ENCODE results near the gene MYLIP.

The MYLIP gene

DNA sequence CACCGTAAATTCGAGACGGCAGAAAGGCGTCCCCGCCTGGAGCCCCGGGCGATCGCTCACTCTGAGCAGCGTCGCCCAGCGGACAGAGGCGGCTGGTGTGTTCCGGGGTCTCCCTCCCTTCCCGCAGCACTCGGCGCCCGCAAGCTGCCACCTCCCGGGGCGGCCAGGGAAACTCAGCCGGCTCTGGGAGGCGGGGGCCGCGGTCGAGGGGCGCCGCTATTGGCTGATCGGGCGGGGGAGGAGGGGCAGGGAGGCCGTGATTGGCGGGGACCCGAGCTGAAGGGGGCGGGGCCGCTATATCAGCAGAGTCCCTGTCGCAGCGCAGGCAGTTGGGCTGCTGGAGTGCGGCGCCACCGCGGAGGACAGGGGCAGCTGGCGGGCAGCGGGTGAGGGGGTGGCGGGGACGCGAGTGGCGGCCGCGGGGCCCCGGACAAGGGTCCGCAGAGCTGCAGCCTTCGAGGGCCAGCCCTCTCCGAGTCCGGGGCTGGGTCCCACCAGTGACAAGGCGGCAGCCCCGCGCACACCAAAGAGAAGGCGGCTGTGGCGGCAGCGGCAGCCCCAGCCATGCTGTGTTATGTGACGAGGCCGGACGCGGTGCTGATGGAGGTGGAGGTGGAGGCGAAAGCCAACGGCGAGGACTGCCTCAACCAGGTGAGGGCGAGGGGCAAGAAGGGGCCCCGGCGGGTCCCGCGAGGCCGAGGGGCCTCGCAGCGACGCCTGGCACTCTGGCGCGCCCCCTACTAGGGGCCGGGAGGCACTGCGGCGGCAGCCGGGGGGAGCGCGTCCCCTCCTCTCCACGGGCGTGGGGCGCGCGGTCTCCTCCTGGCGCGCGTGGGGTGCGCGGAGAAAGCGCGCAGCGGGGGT lies at the start of gene MYLIP:
MYLIP (plus strand) TSS at position 328 of the 864 bp plus-strand sequence; CDS start at position 565, 237 bp downstream.
- DNase-seq, result peak; percentile 98

DNA sequence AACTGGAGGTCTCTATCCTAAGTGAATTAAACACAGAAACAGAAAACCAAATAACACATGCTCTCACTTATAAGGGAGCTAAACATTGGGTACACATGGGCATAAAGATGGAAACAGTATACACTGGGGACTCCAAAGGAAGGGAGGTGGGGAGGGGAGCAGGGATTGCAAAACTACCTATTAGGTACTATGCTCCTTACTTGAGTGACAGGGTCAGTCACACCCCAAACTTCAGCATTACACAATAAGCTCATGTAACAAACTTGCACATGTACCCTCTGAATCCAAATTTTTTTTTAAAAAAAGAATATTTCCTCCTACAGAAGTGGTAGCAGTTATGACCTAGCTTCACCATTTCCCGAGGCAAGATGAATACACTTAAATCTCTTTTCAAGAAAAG lies 49.5 kb upstream of the MYLIP start:
- no peak for DNase-seq

DNA sequence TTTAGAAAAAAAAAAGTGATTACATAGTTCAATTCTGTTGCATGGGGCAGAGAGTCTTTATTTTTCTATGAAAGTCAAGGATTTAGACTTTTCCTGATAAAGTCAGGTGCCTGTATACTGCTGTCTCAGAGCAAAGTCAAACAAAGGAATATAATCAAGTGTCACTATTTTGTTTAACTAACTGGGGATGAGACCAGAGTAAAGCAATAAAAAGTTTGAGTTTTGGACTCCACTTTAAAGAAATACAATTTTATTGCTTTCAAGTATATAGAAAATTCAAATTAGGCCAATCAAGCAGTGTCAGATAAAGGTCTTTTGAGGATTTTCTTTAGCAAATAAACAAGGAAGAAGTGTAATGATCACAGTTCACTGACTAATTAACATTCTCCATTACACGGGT lies 48.7 kb upstream of the MYLIP start:
- no peak for DNase-seq

DNA sequence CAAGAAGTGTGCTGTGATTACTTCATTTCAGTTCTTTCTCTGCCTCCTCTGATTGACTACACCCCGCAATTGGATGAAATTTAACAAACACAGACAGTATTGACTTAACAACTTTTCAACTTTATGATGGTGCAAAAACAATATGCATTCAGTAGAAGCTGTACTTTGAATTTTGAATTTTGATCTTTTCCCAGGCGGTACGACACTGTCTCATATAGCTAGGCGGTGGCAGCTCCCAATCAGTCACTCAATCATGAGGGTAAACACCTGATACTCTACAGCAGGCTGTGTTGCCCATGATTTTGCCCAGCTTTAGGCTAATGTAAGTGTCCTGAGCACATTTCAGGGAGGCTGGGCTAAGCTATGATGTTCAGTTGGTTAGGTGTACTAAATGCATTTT lies 47.6 kb upstream of the MYLIP start:
- DNase-seq, result no peak

DNA sequence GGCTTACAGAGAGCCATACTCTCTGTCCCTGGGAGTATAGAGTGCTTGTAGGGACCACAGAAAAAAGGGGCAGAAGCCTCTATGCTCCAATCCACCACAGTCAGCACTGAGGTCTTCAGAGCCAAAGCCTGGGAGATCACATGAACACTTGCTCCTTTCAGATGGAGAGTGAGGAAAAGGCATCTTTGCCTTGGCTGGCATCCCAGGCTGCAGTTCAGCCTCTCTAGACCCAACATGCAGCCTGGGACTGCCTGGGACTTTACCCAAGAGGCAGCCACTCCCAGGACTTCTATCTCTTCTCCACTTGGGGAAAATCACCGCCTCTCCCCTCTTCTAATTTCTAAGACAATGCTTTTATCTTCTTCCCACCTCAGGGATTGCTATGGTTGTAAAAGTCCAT lies 46.5 kb upstream of the MYLIP start:
- DNase-seq, result no peak

DNA sequence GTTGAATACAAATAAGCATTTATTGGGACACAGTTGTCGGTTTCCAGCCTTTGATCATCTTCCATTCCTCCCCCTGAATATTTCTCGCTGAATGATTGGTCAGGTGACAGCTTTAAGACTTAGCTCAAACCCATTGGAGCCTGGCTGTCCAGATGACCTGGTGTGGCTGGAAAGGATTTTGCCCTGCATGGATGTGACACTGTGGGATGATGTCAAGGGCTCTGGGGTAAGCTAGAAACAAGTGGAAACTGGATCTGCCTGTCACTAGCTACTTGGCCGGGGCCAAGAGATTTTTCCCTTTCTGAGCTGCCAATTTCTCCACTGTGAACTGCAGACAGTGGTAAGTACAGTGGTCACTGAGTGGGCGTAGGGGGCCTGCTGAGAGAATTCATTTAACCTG lies 41.9 kb upstream of the MYLIP start:
- DNase-seq, result no peak

DNA sequence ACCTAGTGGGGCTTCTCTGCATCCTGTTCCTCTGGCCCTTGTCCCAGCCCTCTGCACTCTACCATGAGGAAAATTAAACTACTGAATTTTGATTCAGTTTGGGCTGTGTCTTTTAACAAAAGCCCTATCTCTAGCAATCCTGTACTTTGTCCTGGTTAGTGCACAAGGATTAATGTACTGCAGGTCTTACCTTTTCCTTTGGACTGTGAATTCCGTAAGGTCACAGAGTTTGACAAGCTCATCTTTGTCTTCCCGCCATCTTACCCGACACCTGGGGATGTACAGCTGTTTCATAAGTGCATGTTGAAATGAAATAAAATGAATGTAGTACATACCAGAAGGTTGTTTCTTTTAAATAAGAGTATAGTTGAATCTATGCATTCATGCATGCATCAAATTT lies 41.5 kb upstream of the MYLIP start:
- no peak for DNase-seq

DNA sequence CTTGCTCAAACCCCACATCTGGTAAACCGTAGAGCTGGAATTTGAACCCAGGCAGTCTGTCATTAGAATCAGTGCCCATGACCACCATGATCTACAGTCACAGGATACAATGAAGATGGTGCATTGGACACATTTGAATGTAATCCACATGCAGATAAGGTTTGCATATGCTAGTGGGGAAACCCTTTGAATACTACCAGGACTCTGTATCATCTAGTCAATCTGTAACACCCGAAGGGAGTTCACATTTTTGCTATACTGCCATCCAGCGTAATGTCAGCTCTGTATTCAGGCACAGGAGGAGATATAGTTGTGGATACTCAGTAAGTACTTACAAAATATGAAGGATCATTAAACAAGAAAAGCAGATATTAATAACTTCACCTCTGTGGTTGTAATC lies 40.5 kb upstream of the MYLIP start:
- DNase-seq, result no peak

DNA sequence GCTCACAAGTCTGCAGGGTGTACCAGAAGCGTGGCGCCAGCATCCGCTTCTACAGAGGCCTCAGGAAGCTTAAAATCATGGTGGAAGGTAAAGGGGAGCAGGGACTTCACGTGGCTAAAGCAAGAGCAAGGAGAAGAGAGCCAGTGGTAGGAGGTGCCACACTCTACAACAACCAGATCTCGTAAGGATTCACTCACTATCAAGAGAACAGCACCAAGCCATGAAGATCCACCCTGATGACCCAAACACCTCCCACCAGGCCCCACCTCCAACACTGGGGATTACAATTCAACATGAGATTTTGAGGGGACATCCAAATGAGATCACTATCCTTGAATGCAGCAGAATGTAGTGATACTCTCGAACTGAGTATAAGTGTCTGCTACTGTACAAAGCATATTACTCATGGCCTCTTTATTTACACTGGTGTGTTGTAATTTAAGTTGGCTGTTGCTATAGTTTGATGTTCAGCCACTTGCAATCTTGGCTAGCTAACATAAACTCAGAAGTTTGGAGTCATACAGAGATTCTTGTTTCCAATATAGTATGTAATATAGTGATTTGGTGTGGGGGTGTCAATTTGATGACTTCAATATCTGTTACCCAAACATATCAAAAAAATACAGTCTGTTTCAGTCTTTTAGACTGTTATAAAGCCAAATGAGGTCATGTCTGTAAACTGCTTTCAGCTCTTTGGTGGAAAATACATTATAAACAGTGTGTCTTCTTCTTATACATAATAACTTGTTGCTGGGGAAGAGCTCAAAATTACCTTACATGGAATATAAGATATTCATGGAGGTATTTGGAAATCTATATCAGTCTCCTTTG lies 39.4 kb upstream of the MYLIP start:
- DNase-seq, result no peak

DNA sequence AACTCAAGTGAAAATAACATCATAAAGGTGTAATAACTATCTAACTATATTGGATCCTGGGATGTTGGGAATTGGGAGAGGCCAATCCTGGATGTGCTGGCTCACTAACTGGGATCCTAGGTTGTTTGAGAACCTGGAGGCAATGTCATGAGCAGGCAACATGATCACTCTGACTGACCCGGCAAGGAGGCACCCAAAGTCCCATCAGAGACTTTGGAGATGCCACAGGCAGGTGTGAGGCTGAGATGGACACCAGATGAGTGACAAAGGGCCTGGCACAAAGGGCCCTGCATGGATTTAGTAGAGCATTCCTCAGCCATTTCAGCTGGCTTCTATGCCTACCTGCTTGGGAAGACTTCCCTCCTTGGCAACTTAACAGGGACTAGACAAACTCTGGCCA lies 38.4 kb upstream of the MYLIP start:
- no peak for DNase-seq

DNA sequence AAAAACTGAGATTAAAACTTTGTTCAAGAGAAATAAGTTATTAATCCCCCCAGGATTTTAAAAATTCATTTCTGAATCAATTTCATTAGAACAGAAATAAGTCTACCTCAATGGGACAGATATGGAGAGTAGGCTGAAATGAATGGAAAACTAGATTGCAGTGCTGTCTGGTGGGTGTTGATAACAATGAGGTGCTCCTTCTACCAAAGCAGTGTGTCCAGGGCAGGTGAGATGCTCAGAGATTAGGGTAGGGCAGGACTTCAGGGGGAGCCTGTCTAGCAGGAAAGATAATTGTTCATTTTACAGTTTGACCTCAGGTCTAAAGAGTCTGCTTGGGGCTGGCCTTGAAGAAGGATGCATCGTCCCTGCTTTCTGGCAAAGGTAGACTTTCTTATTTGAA lies 38.0 kb upstream of the MYLIP start:
- no peak for DNase-seq

DNA sequence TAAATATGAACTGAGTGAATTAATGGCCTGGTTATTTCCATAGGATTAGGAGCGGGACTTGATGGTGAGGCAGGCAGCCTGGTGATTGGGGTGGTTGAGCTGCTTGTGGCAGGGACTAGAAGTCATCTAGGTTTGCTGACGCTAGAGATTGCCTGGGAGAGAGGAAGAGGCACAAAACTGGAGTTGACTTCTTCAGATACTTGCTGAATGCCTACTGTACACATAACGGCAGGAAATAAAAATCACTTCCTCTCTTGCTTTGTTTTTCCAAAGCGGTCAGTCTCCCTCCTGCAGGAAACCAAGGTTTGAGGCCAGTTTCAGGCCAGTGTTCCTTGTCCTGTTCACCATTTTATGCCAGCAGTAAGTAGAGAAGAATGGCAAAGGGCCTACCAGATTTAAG lies 36.7 kb upstream of the MYLIP start:
- no peak for DNase-seq

DNA sequence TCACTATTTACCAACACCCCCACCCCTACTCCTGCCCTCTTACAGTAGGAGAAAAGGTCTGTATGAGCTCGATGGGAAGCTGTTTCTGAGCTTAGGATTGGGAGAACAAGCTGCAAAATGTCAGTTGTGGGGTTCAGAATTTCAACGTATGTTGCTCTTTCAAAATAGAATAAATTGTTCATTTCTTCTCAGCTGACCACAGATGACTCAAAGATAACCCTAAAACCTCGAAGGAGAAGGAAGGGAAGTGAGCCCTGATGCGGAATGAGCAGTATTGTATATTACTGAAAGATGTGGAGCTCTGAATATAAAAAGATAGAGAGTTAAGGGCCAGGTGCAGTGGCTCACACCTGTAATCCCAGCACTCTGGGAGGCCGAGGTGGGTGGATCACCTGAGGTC lies 35.9 kb upstream of the MYLIP start:
- DNase-seq, result no peak

DNA sequence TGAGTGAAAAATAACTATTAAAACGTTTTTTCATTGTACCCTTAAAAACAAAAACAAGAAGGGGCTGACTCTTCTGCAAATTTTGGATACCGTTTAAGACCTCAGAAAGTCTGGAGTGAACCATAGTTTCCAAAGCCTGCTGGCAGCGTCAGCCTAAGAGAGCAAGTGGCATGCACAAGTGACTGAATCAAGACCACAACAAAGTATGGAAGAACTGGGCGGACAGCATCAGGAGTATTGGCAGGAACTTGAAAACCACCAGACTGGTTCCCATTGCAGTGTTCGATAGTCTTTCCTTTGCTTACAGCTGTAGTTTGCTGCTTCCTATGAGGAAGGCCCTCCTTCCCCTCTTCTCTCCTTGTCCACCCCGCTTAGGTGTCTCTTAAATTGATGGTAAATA lies 33.7 kb upstream of the MYLIP start:
- DNase-seq, result no peak

DNA sequence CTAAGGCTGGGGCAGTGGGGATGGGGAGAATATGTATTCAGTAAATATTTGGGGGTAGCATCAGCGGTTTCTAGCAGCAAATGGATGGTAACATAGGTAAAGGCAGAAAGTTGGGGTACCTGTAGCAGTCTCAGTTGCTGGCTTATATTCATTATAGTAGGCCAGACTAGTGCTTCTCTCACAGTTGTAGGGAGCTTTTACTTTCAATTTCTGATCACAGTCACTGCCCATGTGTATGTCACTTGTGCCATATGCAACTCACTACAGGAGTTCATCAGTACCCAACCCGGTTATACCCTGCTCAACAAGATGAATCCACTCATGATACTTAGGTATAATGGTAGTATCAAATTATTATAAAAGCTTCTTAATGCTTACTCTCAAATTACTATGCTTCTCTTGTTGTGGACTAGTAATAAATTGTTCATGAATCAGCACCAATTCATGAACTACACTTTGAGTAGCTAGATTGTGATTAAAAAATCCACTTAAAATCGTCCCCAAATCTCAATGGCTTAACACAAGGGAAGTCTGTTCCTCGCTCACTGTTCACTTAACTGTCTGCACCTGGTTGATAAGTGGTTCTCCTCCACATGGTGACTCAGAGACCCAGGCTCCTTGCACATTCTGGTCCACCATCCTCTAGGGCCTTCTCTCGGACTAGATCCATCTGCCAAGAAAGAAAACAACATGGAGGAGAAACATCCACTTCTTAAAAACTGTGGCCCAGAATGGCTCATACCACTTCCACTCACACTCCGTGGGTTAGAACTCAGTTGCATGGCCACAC lies 31.3 kb upstream of the MYLIP start:
- DNase-seq, result no peak

DNA sequence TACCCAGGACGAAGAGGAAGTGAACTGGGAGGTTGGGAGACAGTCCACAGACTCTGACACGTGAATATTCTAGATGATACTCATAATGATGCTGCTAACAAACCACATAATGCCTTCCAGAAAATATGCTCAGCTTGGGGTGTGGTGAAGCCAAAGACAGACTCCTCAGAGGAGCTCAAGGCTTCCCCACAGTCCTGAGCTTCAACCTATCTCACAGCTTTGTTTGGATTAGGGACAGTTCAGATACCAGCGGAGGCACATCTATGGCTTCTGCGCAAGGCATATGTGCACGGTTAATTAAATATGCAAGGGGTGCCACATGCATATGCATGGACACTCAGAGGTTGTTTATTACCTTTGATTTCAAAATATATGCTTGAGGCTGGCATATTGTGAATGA lies 30.7 kb upstream of the MYLIP start:
- DNase-seq, result no peak

DNA sequence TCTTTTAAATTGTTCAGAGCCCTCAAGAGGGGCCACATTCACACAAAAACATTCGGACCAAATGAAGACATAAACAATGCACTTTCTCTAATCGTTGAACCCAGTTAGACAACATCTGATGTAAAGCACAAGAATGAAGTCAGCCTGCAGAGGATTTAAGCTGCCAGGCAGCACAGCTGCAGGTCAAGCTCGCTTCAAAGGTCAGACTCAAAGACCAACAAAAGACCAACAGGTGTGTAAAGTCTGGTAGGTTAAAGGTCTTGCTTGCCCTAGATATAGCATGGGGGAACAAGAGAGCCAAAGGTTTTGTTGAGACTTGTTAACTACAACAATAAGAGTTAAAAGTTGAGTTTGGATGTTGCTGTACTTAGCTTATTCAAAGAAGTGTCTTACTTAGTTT lies 26.7 kb upstream of the MYLIP start:
- no peak for DNase-seq

DNA sequence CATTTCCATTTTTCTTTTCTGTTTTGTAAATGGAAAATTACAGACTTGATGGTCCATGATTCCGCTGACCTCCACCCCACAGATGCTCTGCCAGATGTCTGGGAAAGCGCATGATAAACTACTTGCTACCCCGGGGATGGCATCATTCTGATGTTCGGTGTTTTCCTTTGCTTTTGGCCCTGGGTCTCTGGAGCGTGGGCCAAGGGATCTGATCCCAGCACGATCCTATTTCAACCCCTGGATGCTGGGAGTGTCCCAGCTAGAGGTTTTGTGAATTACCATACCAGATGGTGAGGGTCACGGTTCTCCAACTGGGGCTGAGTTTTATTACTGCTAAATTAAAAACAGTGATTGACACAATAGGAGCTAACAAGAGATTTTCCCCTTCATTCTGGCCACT lies 25.2 kb upstream of the MYLIP start:
- no peak for DNase-seq

DNA sequence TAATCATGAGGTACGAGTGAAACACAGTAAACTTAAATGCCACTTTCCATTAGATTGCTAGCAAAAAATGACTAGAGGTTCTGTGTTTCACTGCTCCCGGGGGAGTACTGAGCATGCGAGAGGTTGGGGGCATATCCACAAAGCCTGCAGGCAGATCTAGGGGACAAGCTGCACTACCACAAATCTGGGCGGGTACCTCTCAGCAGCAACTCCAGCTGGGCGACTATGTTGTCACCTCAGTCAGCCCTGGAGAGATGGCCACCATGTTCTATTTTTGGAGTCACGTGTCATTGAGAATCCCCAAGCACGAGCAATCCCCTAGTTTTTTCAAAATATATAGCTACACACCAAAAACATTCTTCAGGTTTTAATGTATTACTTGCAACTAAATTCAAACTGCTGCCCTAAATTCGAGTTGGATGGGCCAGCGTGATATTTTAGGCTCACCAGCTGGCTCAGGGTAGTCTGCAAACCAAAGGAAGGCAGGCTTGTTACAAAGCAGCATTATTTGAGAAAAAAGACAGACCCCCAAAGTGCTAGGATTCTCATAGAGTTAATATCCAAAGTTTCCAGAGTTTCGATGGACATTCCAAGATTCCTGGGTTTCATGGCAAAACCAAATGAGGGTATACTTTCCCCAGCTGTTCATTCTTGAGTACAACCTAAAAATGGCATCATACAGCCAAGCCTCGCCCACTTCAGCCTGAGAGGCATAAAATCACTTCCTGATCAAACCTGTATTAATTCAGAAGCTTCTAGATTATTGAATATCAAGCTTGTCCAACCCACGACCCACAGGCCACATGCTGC lies 24.1 kb upstream of the MYLIP start:
- no peak for DNase-seq

DNA sequence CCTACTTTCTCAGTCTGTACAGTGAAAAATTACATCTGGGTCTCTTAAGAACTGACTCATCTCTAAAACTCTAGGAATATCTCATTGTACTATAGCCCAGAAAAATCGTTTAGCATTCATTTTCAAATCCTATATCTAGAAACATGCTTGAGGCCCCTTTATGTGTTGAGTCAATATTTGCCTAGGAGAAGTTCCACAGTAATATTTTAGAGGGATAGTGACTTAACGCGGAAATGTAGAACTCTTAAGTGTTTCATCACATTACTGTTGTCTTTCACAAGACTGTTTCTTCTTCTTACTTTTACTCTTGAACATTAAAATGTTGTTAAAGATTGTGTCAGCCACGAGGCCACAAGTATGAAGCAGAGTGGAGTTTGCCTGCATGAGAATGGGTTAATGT lies 23.0 kb upstream of the MYLIP start:
- no peak for DNase-seq

DNA sequence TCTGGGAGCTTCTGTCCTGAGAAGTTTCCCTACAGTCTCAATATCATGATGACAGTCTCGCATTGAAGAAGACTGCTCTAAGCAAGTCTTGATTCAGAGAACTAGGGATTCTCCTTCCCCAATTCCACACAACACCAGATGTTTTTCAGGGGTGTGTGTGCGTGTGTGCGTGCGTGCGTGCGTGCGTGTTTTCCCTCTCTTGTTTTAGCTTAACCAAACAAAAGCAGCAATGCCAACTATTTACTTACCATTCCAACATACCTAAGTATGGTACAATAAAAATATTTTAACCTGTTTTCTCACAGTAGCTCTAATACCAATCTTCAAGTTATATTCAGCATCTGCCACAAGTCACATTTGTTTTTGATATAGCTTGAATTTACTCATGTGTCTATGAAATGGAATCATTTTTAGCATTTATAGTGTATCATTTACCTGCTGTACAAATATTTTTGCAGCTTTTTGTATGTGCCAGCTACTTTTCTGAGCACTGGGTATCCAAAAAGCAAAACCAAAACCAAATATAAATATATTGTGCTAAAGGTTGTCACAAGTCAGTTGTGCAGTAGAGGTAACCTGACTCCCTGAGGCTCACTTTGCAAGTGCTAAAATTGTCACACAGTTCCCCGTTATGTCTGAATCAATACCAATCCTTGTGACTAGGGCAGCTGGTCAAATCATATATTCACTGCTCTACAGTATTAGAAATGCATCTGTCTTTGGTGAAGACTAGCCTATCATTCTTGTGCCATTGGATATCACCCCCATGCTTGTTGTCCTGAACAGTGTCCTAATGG lies 21.7 kb upstream of the MYLIP start:
- no peak for DNase-seq

DNA sequence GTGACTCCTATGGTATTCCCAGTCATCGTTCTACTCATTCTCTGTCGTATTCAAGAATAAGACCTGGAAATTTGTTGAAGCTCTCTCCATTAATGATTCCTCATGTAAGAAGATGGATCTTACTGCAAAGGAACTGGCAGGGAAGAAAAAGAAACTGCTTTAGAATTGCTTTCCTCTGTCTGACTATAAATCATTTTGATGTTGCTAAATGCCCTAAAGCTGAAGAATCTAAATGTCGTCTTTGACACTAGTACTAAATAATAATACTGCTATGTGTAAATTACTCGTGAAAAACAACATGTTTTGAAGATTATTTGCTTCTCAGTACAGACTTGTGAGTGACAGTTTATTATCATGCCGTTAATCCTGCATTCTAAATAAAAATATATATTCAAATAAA lies 20.5 kb upstream of the MYLIP start:
- DNase-seq, result no peak

Data from activated CD4-positive, alpha-beta T cell treated with anti-CD3 and anti-CD28 coated beads for 4 hours (primary cell).